GDM1 (cell line): ENCODE results near the gene NFIA.
"Not testable (repeated sequence)": the region's sequence is repeated elsewhere in the genome, so short reads cannot be mapped to it uniquely, and the experiment has no call there.

Experiments
- DNase-seq: peaks from one replicate; lab custom pipeline; 2025; lab: John Stamatoyannopoulos, UW

Gene NFIA

DNA sequence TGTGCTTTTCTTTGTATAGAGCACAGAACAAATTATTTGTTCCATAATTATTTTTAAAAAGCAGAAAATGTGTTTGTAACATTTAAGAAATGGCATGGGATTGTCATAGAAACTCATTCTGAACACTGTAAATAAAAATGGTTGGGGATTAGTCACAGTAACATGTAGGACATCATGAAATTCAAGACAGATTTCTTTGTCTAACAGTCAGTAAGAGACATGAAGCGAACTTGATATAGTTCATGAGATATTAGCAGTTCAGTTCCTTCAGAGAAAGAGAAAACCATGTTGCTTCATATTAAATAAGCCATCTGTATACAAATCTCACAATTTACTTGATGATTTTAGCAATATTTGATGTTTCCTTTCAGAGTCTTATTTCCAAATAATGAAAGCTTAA, 19.7 kb downstream of the NFIA start:
- no peak for DNase-seq

- DNase-seq, result no peak
Observed at GRCh38 chr1:61102621-61103020, 20.3 kb downstream of the NFIA start.

- DNase-seq, result no peak
Observed at GRCh38 chr1:61104220-61104671, 21.9 kb downstream of the NFIA start.

DNA sequence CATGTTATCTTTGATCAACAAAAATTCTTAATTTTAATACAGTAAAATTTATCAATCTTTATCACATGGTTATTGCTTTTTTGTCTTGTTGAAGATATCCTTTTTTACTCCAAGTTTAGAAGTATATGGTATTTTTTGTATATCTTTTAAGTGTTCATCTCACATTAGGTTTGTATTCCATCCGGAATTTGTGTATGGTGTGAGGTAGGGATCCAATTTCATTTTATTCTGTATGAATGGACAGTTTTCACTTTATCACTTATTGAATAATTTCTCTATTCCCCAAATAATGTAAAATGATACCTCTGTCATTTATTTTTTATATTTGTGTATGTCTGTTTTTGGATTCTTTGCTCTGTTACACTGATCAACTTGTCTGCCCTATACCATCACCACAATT, 25.3 kb downstream of the NFIA start:
- no peak for DNase-seq

GRCh38 chr1:61109158-61109557, 26.8 kb downstream of the NFIA start:
- DNase-seq, result no peak

DNA sequence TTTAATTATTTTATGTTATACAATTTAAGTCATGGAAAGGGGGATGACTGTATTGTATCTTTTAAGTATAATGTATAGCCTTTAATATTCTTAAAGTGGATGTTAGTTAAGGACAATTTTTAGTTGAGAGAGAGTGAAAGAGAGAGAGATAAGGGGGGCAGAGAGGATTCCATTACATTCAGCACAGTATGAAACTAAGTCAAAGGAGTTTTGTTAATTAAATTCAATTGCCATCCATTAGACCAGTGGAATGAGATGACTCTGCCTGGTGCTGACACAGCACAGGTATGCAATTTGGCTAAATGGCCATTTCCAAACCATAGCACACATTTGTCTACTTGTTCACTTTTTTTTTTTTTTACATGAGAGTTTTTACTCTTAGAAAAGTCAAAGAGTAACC, 27.5 kb downstream of the NFIA start:
- DNase-seq, result no peak

DNA sequence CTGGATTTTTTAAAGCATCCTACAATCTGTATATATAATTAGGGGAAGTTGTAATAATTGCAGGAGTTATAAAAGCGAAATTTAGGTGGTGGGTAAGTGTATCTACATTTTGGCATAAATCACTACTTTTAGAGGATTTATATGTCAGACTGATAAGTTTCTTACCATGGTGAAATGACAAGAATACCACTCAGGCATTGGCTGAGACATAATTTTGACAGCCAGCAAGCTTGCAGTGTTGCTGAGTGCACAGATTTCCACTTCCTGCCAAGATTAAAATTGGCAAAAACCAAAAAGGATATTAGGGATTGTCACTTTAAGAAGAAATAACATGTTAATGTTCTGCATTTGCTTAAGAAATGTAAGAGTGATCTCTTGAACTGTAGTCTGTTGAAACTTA, 28.2 kb downstream of the NFIA start:
- DNase-seq, result no peak

DNA sequence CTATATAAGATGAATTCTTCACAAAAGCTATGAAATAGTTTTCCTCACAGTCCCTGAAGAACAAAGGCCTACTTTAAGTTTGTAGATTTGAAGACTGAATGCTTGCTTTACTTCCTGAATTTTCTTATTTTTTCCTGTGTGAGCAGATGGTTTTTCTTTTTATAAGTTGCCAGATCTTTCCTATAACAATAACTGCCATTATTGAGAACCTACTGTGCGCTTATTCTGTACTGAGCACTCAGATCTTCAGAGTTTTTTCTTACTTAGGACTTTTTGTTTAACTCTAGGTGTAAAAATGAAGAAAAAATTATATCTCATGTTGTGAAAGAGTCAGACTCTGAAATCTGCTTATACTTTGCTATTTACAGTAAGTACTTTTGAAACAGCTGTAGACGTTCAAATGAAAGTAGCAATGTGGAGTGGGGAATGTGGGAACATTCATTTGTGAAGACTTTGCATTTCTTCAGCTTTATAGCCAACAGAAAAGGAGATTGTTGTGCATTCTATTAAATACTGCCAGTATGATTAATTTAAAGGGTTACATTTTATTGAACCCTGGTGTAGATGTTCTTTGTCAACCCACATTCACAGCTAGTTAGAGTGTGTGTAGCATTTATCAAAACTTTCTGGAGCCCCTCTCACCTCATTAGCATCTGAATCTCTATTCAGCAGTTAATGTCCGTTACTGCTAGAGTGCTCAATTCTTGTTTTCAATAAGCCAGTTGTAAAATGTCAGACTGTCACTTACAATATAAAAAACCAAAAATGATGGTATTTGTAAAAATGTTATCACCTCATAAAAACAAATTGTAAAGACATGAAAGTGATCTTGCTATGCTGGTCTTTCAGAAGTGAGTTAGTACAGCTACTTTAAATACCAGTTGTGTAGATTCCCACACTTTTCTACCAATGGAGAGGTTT, 29.0 kb downstream of the NFIA start:
- no peak for DNase-seq

- DNase-seq, result no peak
Observed at GRCh38 chr1:61114178-61114870, 32.0 kb downstream of the NFIA start.

- DNase-seq, result no peak
Observed at GRCh38 chr1:61115436-61115835, 33.1 kb downstream of the NFIA start.

- no peak for DNase-seq
Observed at GRCh38 chr1:61116421-61116820, 34.1 kb downstream of the NFIA start.

GRCh38 chr1:61117283-61117682, 34.9 kb downstream of the NFIA start:
- no peak for DNase-seq

DNA sequence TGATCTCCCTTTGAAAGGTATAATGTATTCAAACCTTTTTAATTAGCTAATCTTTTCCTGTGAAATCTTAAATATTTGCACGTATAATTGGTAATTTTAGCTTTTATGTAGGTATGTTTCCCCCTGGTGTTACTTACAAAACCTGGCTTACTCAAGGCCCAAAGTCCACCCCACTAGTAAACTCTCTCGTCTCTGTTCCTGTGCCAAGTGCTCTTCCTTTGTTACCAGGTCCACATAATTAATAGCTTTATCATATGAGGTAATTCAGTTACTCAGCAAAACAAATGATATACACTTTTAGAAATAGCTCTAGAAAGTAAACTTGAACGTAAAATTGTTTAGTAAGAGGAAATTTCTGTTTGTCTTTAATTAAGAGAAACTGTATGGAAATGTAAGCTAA, 36.7 kb downstream of the NFIA start:
- DNase-seq, result no peak

DNA sequence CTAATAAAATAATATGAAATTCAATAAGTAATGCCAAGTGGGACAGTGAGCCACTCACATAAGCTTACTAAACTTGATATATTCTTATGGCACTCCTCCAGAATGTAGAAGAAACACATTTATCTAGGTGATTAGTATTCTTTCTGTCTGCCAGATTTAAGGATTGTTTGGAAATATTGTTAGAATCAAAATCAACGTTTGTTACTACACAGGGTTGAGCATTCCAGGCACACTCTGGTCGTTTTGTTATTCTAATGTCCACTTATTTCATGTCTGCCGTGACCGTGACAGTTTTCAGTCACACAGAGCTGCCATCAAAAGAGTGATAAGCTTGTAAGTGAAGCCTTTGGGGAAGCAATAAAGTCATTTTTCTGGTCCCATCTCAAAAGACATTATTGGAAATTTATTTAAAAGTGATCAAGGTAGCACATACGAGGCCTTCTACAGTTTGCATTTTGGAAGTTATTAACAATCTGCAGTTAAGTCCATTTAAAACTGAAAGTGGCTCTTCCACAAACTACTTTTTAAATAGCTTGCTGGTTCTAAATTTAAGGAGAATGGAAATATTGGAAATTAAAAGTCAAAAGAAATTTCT, 38.0 kb downstream of the NFIA start:
- DNase-seq, result no peak

- no peak for DNase-seq
Observed at GRCh38 chr1:61120998-61121397, 38.6 kb downstream of the NFIA start.

DNA sequence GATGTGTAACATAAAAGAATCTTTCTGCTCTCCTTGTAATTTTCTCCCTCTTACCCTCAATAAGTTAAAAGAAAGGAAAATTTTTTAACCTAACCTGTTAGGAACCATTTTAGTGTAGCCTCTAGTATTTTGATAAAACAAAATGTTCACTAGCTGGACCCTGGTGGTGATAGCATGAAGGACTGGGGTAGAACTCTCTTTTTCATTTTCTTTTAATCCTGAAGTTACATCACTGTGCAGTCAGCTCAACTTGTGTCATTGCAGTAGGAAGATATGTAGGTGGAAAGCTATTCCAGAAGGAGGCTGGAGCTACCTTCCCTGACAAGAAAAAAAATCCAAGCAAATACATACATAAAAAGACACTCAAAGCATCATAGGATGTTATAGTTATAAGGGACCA, 39.3 kb downstream of the NFIA start:
- no peak for DNase-seq

GRCh38 chr1:61122389-61122788, 40.0 kb downstream of the NFIA start:
- DNase-seq, result no peak

GRCh38 chr1:61123326-61123725, 41.0 kb downstream of the NFIA start:
- no peak for DNase-seq

GRCh38 chr1:61124078-61124477, 41.7 kb downstream of the NFIA start:
- no peak for DNase-seq

GRCh38 chr1:61124696-61125095, 42.3 kb downstream of the NFIA start:
- DNase-seq, result no peak

- no peak for DNase-seq
Observed at GRCh38 chr1:61125263-61125662, 42.9 kb downstream of the NFIA start.

DNA sequence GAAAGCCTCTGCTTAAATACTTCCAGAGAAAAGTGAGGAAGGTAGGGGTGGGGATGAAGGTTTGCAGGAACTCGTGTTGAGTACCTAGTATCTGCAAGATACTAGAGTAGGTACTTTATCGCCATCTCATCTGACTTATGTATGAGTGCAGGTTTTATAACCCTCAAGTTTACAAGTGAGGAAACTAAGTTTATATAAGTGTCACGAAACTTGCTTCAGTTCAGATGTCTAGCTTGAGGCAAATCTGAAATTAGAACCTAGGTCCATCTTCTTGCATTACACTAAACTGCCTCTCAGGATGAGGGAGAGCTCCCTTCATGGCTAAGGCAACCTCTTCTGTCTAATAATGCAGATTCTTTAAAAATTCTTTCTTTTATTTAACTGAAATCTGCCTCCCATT, 43.5 kb downstream of the NFIA start:
- DNase-seq, result no peak

- not testable (repeated sequence) for DNase-seq
Observed at GRCh38 chr1:61126843-61127242, 44.5 kb downstream of the NFIA start.
